Activated CD8-positive, alpha-beta T cell treated with anti-CD3 and anti-CD28 coated beads for 36 hours (primary cell): ENCODE results near the gene SNRNP25. TPM values are rescaled to one million over a fixed set of nuclear protein-coding genes. Genes with fewer than 3 reads are reported as not detected.
A peak's percentile ranks its signal among the peaks of the same experiment; 100 is the strongest.
"Not testable (repeated sequence)": the region's sequence is repeated elsewhere in the genome, so short reads cannot be mapped to it uniquely, and the experiment has no call there.

ENCODE experiments used
- ATAC-seq: fragments of 200-7000 bp; cut with Tn5 transposase; one replicate; pipeline ENCODE4 v1.10.0; 2021; ENCODE audit warnings: mild to moderate bottlenecking, moderate library complexity
- CTCF ChIA-PET: fragments of 350-600 bp; sonication (Branson Sonifier 250); formaldehyde crosslinking; loops from one replicate; lab custom pipeline; 2021; ENCODE audit warnings: antibody characterized with exemption; lab: Charles Lee
- POLR2A ChIA-PET: fragments of 350-600 bp; sonication (Branson Sonifier 250); formaldehyde crosslinking; loops from one replicate; lab custom pipeline; 2021; ENCODE audit warnings: antibody characterized with exemption; lab: Charles Lee
- DNase-seq: peaks from one replicate; pipeline ENCODE4 v3.0.0-alpha.2; 2020
- H3K27ac Mint-ChIP-seq: one replicate; pipeline ENCODE4 v1.8.0; 2021; ENCODE audit warnings: mild to moderate bottlenecking, mixed read lengths
- H3K27me3 Mint-ChIP-seq: one replicate; pipeline ENCODE4 v1.8.0; 2021; ENCODE audit warnings: mixed read lengths
- H3K36me3 Mint-ChIP-seq: one replicate; pipeline ENCODE4 v1.8.0; 2021; ENCODE audit warnings: low read depth, mixed read lengths
- H3K4me1 Mint-ChIP-seq: one replicate; pipeline ENCODE4 v1.8.0; 2021; ENCODE audit warnings: low read depth, mixed read lengths
- H3K4me3 Mint-ChIP-seq: one replicate; pipeline ENCODE4 v1.8.0; 2021; ENCODE audit warnings: mild to moderate bottlenecking, moderate library complexity, mixed read lengths
- H3K9me3 Mint-ChIP-seq: one replicate; pipeline ENCODE4 v1.8.0; 2021; ENCODE audit warnings: mixed read lengths
- intact Hi-C: fragments of 100-400 bp; cut with micrococcal nuclease; formaldehyde crosslinking; loops from one replicate; pipeline ENCODE4 v1.10.0; 2022
- total RNA-seq, 2 experiments: library from RNA; stranded (reverse); gene quantifications; one replicate each; pipeline ENCODE4 v1.2.3, GENCODE V29; 2021
- TF ChIP-seq, protein P1 (sequence below): fragments of 200-600 bp; IDR thresholded peaks from one replicate; pipeline ENCODE4 v1.8.0; 2022; ENCODE audit warnings: antibody characterized with exemption, mild to moderate bottlenecking

The SNRNP25 gene
- total RNA-seq, 2 experiments from 2014 or later = 39.4 to 39.7 TPM

DNA sequence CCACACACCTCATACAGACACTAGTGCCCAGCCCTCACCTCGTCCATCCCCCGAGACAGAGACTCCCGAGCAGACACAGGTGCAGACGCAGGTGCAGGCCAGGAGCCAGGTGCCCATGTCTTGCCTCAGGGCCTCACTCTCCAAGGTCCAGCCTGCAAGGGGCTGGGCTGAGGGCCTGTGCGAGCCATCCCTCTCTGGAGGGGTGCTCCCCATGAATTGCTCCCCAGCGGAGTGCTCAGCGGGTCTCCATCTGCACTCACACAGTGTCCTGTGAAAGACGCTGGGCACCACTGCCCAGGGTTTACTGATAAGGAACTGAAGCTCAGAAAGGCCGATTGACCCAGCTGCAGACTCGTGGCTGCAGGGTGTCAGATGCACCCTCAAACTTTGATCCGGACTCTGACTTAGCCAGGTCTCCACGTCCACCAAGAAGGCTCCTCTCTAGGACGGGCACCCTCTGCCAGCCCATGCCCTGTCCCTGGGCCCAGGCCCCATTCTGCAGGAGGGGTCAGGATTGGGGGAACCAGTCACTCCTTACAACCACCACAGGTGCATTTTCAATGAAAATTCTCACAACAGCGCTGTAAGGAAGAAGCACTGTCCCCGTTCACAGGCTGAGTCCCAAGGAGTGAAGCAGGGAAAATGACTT, 17.2 kb upstream of the SNRNP25 start:
- ChIA-PET POLR2A (no interaction called here), CTCF (no interaction called here)
- H3K27me3 Mint-ChIP-seq = no peaks in the 10 kb centered on the region
- no peak overlapping the region for H3K27ac Mint-ChIP-seq
- ATAC-seq = no peak
- no peak for DNase-seq
- no peak overlapping the region for H3K4me3 Mint-ChIP-seq
- TF ChIP-seq, protein P1, sequence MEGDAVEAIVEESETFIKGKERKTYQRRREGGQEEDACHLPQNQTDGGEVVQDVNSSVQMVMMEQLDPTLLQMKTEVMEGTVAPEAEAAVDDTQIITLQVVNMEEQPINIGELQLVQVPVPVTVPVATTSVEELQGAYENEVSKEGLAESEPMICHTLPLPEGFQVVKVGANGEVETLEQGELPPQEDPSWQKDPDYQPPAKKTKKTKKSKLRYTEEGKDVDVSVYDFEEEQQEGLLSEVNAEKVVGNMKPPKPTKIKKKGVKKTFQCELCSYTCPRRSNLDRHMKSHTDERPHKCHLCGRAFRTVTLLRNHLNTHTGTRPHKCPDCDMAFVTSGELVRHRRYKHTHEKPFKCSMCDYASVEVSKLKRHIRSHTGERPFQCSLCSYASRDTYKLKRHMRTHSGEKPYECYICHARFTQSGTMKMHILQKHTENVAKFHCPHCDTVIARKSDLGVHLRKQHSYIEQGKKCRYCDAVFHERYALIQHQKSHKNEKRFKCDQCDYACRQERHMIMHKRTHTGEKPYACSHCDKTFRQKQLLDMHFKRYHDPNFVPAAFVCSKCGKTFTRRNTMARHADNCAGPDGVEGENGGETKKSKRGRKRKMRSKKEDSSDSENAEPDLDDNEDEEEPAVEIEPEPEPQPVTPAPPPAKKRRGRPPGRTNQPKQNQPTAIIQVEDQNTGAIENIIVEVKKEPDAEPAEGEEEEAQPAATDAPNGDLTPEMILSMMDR = no peak
- H3K36me3 Mint-ChIP-seq = peaks cover 16% of the 10 kb centered on the region
- intact Hi-C loops = no loop called here
- H3K9me3 Mint-ChIP-seq = no peaks in the 10 kb centered on the region
- peaks cover 21% of the 10 kb centered on the region for H3K4me1 Mint-ChIP-seq

DNA sequence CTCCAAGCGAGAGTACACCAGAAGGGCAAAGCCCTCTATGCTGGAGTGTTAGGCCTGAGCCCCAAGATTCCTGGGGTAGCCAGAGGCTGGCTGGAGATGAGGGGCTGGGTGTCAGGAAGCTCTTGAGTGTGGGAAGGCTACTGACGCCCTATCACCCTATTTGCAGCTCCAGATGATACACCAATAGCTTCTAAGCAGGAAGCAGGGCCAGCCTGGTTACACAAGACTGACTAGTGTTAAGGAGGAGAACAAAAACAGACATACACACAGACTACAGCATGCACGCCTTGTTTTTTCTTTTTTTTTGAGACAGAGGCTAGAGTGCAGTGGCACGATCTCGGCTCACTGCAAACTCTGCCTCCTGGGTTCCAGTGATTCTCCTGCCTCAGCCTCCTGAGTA, 16.1 kb upstream of the SNRNP25 start:
- no peak for ATAC-seq
- POLR2A ChIA-PET = no interaction called here
- no peak overlapping the region for H3K27ac Mint-ChIP-seq
- H3K4me3 Mint-ChIP-seq = no peak overlapping the region
- peaks cover 24% of the 10 kb centered on the region for H3K36me3 Mint-ChIP-seq
- CTCF ChIA-PET = interaction anchor here (0.8 kb wide), 1 partner anchor 59 kb away, joined by 3 read pairs; no protein-coding TSS in a partner anchor
- H3K4me1 Mint-ChIP-seq = peaks cover 29% of the 10 kb centered on the region
- intact Hi-C loops = no loop called here
- TF ChIP-seq, protein P1 = no peak
- H3K27me3 Mint-ChIP-seq = no peaks in the 10 kb centered on the region
- no peaks in the 10 kb centered on the region for H3K9me3 Mint-ChIP-seq
- no peak for DNase-seq

DNA sequence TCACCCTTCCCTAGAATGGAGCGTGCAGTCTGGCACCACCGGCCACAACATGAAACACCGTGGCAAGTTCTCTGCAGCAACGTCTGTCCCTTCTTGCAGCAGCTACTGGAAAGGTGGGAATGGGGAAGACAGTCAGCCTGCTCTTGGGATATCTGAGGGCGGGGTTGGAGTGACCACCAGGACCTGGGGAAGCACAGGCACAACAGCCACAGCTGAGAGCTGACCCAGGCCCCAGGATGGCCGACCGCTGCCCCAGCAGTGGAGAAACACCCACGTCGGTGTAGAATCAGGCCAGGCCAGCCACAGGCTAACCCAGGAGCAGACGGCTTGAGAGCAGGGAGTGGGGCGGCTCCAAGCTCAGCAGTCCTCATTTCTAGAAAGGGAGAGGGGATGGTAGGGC, 15.4 kb upstream of the SNRNP25 start:
- intact Hi-C loops, H3K27me3 Mint-ChIP-seq, H3K4me3 Mint-ChIP-seq, ATAC-seq, DNase-seq, H3K27ac Mint-ChIP-seq, H3K9me3 Mint-ChIP-seq: not testable (repeated sequence)
- ChIA-PET POLR2A (interaction anchor here (1.1 to 1.2 kb wide), 2 partner anchors 47 to 53 kb away, joined by 3 to 4 read pairs; no protein-coding TSS in a partner anchor), CTCF (interaction anchor here (0.8 to 1.4 kb wide), 3 partner anchors 58 to 59 kb away, joined by 3 to 7 read pairs (median 4); no protein-coding TSS in a partner anchor)
- peaks cover 34% of the 10 kb centered on the region for H3K4me1 Mint-ChIP-seq
- H3K36me3 Mint-ChIP-seq = peaks cover 31% of the 10 kb centered on the region

DNA sequence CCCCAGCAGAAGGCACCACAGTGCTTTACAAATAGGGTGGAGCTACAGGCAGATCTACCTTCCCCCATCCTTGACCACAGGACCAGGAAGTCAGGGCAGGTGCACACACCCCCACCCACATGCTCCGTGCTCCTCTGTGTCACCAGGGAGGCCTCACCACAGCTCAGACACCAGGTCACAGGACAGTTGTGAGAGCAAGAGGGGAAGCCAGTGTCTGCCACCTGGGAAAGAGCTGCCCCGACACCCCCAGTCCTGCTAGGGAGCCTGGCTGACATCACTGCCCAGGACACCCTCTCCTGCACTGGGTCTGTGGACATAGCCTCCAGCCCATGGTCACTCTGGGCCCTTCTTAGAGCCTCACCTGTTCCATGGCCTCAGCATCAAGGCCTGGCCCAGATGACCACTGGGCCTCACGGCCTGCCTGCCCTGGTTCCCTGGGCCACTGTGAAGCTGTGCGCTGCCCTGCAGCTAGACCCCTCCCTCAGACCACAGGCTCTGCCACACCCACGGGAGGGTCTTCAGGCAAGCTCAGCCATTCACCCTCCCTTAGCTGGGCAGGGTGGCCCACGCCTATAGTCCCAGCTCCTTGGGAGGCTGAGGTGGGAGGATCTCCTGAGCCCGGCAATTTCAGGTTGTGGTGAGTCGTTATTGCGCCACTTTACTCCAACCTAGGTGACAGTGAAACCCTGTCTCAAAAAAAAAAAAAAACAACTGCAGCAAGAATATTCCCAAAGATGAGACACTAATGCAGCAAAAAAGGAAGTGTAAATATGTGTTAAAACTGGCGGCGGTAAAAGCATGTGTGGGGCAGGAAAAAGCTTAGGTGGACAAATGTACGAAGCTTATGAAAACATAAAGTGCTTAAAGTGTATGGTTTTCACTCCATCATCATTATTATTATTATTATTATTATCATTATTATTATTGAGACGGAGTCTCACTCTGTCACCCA, 14.4 kb upstream of the SNRNP25 start:
- H3K27ac Mint-ChIP-seq = peak overlapping the region; percentile 61
- ChIA-PET POLR2A (interaction anchor here (0.9 to 1.2 kb wide), 5 partner anchors 10 to 90 kb away, joined by 3 to 4 read pairs (median 3); partner anchors contain the start of genes POLR3K and SNRNP25), CTCF (interaction anchor here (1.2 to 1.4 kb wide), 2 partner anchors 57 to 58 kb away, joined by 4 to 7 read pairs; no protein-coding TSS in a partner anchor)

More for the DNA sequence above, 14.4 kb upstream of the SNRNP25 start:
- Mint-ChIP-seq H3K4me1 (peaks cover 41% of the 10 kb centered on the region), H3K27me3 (no peaks in the 10 kb centered on the region), H3K4me3 (no peak overlapping the region), H3K36me3 (peaks cover 37% of the 10 kb centered on the region), H3K9me3 (no peaks in the 10 kb centered on the region)
- ATAC-seq (peak; percentile 96), DNase-seq (peak; percentile 83)
- TF ChIP-seq, protein P1 = no peak
- intact Hi-C loops = no loop called here
